Gastroesophageal sphincter (tissue), 4 donors: Measurements from ENCODE around the gene ATP1B3. TPM values are rescaled to one million over a fixed set of nuclear protein-coding genes. Genes with fewer than 3 reads are reported as not detected.

Experiments used
- ATAC-seq: fragments of 150-250 bp; one replicate; pipeline ENCODE4 v1.9.1; 2016; ENCODE audit warnings: mild to moderate bottlenecking, moderate library complexity
- H3K27ac ChIP-seq, 4 donors: fragments of 200-600 bp; sonication (generic) in 3 of 4; 1 replicate in 3 of 4; 2 replicates in 1 of 4; pipeline ENCODE4 v1.5.1; 2016 to 2019
- H3K27me3 ChIP-seq: fragments of 200-600 bp; sonication (generic); one replicate; pipeline ENCODE4 v1.5.1; 2019
- H3K36me3 ChIP-seq, 2 donors: fragments of 200-600 bp; sonication (generic); one replicate each; pipeline ENCODE4 v1.5.1; 2019; ENCODE audit warnings: control low read depth in 1 of 2
- H3K4me1 ChIP-seq, 3 donors: fragments of 200-600 bp; sonication (generic); 1 replicate in 2 of 3; 2 replicates in 1 of 3; pipeline ENCODE4 v1.5.1; 2016 to 2019; ENCODE audit warnings: control low read depth in 2 of 3
- H3K4me3 ChIP-seq, 2 donors: fragments of 200-600 bp; sonication (generic); one replicate each; pipeline ENCODE4 v1.5.1; 2019; ENCODE audit warnings: mild to moderate bottlenecking in 1 of 2, moderate library complexity in 1 of 2
- H3K9me3 ChIP-seq, 3 donors: fragments of 200-600 bp; sonication (generic); one replicate each; pipeline ENCODE4 v1.5.1; 2017 to 2019; ENCODE audit warnings: control low read depth in 2 of 3
- EP300 ChIP-seq: sonication (generic); formaldehyde crosslinking; IDR thresholded peaks from one replicate; pipeline ENCODE4 v1.6.1; 2017; ENCODE audit warnings: antibody characterized with exemption, mild to moderate bottlenecking
- POLR2A ChIP-seq, 2 donors: fragments of 450-650 bp; IDR thresholded peaks; one replicate each; pipeline ENCODE4 v1.6.1; 2017; ENCODE audit warnings: antibody characterized with exemption in 2 of 2, mild to moderate bottlenecking in 2 of 2, moderate library complexity in 1 of 2
- POLR2AphosphoS5 ChIP-seq: sonication (generic); formaldehyde crosslinking; IDR thresholded peaks from one replicate; pipeline ENCODE4 v1.6.1; 2017; ENCODE audit warnings: antibody characterized with exemption
- WGBS, 2 donors: methylation state at CpG; one replicate each; pipeline ENCODE4 v1.1.5; 2018; ENCODE audit warnings: low coverage in 1 of 2; 5-methylcytosine and 5-hydroxymethylcytosine counted together
- total RNA-seq, 4 donors: library from RNA; depleted of rRNA; stranded (reverse); fragments of >200 nt; gene quantifications; one replicate each; pipeline ENCODE4 v1.1.0, GENCODE V29; 2016
- TF ChIP-seq, protein P1 (sequence below), 4 experiments: fragments of 200-600 bp in 2 of 4; fragments of 450-650 bp in 2 of 4; sonication (generic) in 1 of 4; IDR thresholded peaks; one replicate each; pipeline ENCODE4 v1.5.1; 2017 to 2019; ENCODE audit warnings: antibody characterized with exemption in 4 of 4, mild to moderate bottlenecking in 2 of 4, moderate library complexity in 2 of 4

Gene ATP1B3
- total RNA-seq, 4 donors from 2014 or later = 25.1 to 94.5 (median 57.3) TPM

DNA sequence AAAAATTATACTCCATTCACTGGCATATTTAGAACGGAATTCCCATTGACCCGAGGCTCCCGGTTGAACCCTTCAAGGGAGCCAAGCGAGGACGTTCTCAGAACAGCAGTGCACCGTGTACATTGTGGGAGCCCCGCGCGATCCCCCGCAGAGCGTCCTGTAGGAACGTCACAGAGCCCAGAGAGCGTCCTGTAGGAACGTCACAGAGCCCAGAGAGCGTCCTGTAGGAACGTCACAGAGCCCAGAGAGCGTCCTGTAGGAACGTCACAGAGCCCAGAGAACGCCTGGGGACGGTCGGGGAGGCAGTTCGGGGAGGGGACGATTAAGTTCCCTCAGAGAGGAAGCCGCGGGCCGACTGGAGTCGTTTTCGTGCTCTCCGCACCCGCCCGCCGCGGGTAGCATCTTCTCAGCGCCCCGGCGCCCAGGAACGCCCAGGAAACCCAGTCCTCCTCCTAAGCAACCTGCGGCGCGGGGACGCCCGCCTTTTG is 506 bp upstream of the ATP1B3 start:
- WGBS, 2 donors = no CpG with 5 or more reads among the region's 42 CpGs
- TF ChIP-seq, protein P1, sequence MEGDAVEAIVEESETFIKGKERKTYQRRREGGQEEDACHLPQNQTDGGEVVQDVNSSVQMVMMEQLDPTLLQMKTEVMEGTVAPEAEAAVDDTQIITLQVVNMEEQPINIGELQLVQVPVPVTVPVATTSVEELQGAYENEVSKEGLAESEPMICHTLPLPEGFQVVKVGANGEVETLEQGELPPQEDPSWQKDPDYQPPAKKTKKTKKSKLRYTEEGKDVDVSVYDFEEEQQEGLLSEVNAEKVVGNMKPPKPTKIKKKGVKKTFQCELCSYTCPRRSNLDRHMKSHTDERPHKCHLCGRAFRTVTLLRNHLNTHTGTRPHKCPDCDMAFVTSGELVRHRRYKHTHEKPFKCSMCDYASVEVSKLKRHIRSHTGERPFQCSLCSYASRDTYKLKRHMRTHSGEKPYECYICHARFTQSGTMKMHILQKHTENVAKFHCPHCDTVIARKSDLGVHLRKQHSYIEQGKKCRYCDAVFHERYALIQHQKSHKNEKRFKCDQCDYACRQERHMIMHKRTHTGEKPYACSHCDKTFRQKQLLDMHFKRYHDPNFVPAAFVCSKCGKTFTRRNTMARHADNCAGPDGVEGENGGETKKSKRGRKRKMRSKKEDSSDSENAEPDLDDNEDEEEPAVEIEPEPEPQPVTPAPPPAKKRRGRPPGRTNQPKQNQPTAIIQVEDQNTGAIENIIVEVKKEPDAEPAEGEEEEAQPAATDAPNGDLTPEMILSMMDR (IDR thresholded peaks at IDR 0.05) = no peak
- TF ChIP-seq POLR2AphosphoS5 = peak; percentile 24
- no peak for TF ChIP-seq POLR2A (IDR thresholded peaks at IDR 0.05)
- no peak for TF ChIP-seq EP300
- Histone ChIP-seq H3K27me3 (no peaks in the 10 kb centered on the region), H3K4me1 (peaks cover 0 to 30% (median 5%) of the 10 kb centered on the region in 3 donors), H3K27ac (peak overlapping the region; percentile 97 to 100 (median 100)), H3K4me3 (peak overlapping the region; percentile 54 to 61), H3K36me3 (no peaks in the 10 kb centered on the region), H3K9me3 (no peaks in the 10 kb centered on the region)
- ATAC-seq = peak; percentile 87

DNA sequence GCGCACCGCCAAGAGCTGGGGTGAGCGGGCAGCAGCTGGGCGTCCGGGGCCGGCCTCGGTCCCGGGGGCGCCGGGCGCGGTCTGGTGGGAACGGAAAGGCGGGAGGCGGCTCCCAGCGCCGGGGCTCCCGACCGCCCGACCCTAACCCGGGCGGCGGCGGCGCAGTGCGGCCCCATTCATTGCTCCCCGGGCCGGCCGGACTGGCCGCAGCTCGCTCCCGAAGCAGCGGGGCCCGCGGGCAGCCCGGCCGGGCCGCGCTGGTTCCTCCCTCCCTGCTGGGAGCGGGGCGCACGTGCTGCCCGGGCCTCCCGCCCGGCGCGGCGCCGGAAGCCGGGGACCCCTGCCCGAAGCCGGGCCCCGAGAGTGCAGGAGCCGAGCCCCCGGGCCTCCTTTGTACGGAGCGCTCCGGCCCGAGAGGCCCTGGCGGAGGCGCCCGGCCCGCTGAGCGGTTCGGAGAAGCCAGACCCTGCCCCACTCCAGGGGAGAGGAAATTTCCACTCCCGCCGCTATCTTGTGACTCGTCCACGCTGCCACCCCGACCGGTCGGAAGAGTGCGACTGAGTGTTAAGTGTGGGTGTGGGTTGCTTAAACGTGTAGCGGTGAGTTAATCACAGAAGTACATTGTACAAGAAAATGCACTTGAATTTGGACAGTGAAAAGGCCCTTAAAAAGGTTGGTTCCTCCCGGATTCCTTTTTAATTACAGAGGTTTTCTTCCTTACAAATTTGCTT is 613 bp downstream of the ATP1B3 start:
- peak overlapping the region; percentile 97 to 100 (median 100) for H3K27ac ChIP-seq
- WGBS, 2 donors = 0% methylated on average over 3 of the region's 76 CpGs
- peak; percentile 20 for ATAC-seq
- H3K27me3 ChIP-seq = no peaks in the 10 kb centered on the region
- TF ChIP-seq POLR2A (IDR thresholded peaks at IDR 0.05) = no peak
- peak; percentile 53 for TF ChIP-seq POLR2AphosphoS5
- peaks cover 0 to 37% (median 5%) of the 10 kb centered on the region in 3 donors for H3K4me1 ChIP-seq
- H3K36me3 ChIP-seq = no peaks in the 10 kb centered on the region
- peak overlapping the region; percentile 54 to 61 for H3K4me3 ChIP-seq
- no peaks in the 10 kb centered on the region for H3K9me3 ChIP-seq

DNA sequence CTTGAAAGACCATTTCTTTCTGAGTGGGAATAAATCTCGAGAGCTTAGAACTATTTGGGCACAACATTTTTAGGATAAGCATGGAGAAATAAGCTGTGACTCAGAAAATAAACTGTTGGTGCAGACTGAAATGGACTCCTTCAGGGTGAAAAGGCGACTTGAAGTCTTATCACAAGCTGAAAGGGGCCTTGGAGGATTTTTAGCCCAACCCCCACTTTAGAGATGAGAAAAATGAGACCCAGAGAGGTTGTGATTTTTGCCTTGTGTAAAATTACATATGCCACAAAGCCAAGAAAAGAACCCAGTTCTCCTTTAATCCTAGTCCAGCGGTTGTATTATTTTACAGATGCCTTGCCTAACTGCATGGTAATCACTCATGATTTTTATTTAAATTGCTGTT is 1.5 kb downstream of the ATP1B3 start:
- ATAC-seq = no peak
- Histone ChIP-seq H3K36me3 (no peaks in the 10 kb centered on the region), H3K27me3 (no peaks in the 10 kb centered on the region), H3K4me3 (peak overlapping the region; percentile 54 to 61), H3K9me3 (no peaks in the 10 kb centered on the region), H3K27ac (peak overlapping the region; percentile 5 to 100 (median 98)), H3K4me1 (peaks cover 0 to 37% (median 5%) of the 10 kb centered on the region in 3 donors)
- 31 to 51% methylated on average over 3 of the region's 3 CpGs for WGBS, 2 donors
- TF ChIP-seq, protein P1 (IDR thresholded peaks at IDR 0.05) = no peak
- TF ChIP-seq EP300 (no peak), POLR2AphosphoS5 (no peak), POLR2A (IDR thresholded peaks at IDR 0.05) (no peak)

DNA sequence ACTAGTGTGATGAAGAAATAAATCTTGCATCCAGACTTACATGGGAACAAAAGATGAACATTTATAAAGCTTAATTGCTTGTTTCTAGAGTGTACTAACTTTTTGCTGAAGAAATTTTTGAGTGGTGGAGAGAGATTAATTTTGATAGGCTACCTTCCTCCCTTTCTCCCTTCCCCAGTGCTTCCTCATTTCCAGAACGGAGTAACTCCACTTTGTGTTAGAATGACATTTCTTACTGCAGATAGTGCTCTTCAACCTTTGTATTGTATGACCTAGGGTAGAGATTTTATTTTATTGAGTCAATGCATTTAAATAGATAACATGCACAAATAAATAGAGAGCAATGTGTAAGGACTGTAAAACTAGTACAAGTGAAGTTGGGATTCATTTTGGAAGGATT is 1.9 kb downstream of the ATP1B3 start:
- ATAC-seq = no peak
- peak overlapping the region; percentile 5 to 100 (median 98) for H3K27ac ChIP-seq
- WGBS, 2 donors = 20 to 67% methylated on average over 1 of the region's 1 CpG

DNA sequence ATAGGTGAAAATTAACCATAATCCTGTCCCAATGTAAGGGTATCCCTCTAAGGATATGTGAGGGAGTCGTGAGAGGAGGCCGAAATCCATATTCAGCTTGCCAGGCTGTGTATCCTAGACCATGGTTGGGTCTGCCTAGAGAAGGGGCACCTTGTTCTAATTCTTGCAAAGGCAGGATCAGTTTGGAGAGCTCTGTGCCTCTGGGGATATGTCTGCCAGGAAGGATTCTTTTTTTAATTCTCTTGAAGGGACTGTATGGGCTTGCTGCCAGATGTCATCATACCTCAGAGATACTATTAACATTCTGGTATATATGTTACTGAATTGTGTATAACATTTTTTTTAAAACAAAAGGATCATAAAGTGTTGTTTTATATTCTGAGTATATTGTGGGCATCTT is 2.4 kb downstream of the ATP1B3 start:
- Histone ChIP-seq H3K4me3 (no peak overlapping the region), H3K36me3 (no peaks in the 10 kb centered on the region), H3K4me1 (peaks cover 0 to 37% (median 5%) of the 10 kb centered on the region in 3 donors), H3K27me3 (no peaks in the 10 kb centered on the region), H3K9me3 (no peaks in the 10 kb centered on the region), H3K27ac (no peak overlapping the region)
- no peak for TF ChIP-seq POLR2AphosphoS5
- TF ChIP-seq POLR2A (IDR thresholded peaks at IDR 0.05) = no peak
- TF ChIP-seq EP300 = no peak
- TF ChIP-seq, protein P1 (IDR thresholded peaks at IDR 0.05) = no peak
- ATAC-seq = no peak
- 73 to 90% methylated on average over 2 of the region's 2 CpGs for WGBS, 2 donors

More for the DNA sequence above, 1.9 kb downstream of the ATP1B3 start:
- Histone ChIP-seq H3K4me1 (peaks cover 0 to 37% (median 5%) of the 10 kb centered on the region in 3 donors), H3K27me3 (no peaks in the 10 kb centered on the region), H3K36me3 (no peaks in the 10 kb centered on the region), H3K4me3 (peak overlapping the region in 1 of 2 donors; percentile 61), H3K9me3 (no peaks in the 10 kb centered on the region)
- TF ChIP-seq EP300 = no peak
- TF ChIP-seq, protein P1 (IDR thresholded peaks at IDR 0.05) = no peak
- TF ChIP-seq POLR2A (IDR thresholded peaks at IDR 0.05) = no peak
- TF ChIP-seq POLR2AphosphoS5 = no peak
